Ishikawa (cell line): ENCODE results near the gene GABPB1.

Source experiments
- CREB1 ChIP-seq: IDR thresholded peaks from 2 replicates; pipeline ENCODE4 v1.6.1; 2012; ENCODE audit warnings: low read depth
- EGR1 ChIP-seq: IDR thresholded peaks from 2 replicates; pipeline ENCODE4 v1.6.1; 2012
- EP300 ChIP-seq: IDR thresholded peaks from 2 replicates; pipeline ENCODE4 v1.6.1; 2012; ENCODE audit warnings: borderline replicate concordance
- FOXM1 ChIP-seq: IDR thresholded peaks from 2 replicates; pipeline ENCODE4 v1.6.1; 2012; ENCODE audit warnings: low read depth, borderline replicate concordance
- NFIC ChIP-seq: IDR thresholded peaks from 2 replicates; pipeline ENCODE4 v1.6.1; 2012
- RAD21 ChIP-seq: IDR thresholded peaks from 2 replicates; pipeline ENCODE4 v1.6.1; 2012; ENCODE audit warnings: low read depth
- TAF1 ChIP-seq: IDR thresholded peaks from 2 replicates; pipeline ENCODE4 v1.6.1; 2012; ENCODE audit warnings: low read depth, mild to moderate bottlenecking
- TEAD4 ChIP-seq: IDR thresholded peaks from 2 replicates; pipeline ENCODE4 v1.6.1; 2012
- TF ChIP-seq, protein P1 (sequence below): IDR thresholded peaks from 2 replicates; pipeline ENCODE4 v1.6.1; 2012; ENCODE audit warnings: low read depth, mild to moderate bottlenecking
- TF ChIP-seq, protein P2 (sequence below): IDR thresholded peaks from 2 replicates; pipeline ENCODE4 v1.6.1; 2012

DNA sequence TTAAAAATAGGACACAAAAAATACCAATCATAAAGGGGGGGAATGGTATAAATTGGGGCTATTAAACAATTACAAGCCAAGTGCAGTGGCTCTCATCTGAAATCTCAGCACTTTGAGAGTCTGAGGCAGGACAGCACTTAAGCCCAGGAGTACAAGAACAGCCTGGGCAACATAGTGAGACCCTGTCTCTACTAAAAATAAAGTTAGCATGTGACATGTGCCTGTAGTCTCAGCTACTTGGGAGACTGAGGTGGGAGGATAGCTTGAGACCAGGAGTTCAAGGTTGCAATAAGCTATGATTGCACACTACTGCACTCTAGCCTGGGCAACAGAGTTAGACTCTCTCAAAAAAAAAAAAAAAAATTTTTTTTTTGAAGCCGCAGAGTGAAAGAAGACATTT, 23.8 kb upstream of the GABPB1 start:
- TF ChIP-seq, protein P1, sequence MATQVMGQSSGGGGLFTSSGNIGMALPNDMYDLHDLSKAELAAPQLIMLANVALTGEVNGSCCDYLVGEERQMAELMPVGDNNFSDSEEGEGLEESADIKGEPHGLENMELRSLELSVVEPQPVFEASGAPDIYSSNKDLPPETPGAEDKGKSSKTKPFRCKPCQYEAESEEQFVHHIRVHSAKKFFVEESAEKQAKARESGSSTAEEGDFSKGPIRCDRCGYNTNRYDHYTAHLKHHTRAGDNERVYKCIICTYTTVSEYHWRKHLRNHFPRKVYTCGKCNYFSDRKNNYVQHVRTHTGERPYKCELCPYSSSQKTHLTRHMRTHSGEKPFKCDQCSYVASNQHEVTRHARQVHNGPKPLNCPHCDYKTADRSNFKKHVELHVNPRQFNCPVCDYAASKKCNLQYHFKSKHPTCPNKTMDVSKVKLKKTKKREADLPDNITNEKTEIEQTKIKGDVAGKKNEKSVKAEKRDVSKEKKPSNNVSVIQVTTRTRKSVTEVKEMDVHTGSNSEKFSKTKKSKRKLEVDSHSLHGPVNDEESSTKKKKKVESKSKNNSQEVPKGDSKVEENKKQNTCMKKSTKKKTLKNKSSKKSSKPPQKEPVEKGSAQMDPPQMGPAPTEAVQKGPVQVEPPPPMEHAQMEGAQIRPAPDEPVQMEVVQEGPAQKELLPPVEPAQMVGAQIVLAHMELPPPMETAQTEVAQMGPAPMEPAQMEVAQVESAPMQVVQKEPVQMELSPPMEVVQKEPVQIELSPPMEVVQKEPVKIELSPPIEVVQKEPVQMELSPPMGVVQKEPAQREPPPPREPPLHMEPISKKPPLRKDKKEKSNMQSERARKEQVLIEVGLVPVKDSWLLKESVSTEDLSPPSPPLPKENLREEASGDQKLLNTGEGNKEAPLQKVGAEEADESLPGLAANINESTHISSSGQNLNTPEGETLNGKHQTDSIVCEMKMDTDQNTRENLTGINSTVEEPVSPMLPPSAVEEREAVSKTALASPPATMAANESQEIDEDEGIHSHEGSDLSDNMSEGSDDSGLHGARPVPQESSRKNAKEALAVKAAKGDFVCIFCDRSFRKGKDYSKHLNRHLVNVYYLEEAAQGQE: no peak
- TF ChIP-seq EP300: no peak
- no peak for TF ChIP-seq TAF1
- no peak for TF ChIP-seq EGR1
- no peak for TF ChIP-seq TEAD4
- no peak for TF ChIP-seq FOXM1
- TF ChIP-seq, protein P2, sequence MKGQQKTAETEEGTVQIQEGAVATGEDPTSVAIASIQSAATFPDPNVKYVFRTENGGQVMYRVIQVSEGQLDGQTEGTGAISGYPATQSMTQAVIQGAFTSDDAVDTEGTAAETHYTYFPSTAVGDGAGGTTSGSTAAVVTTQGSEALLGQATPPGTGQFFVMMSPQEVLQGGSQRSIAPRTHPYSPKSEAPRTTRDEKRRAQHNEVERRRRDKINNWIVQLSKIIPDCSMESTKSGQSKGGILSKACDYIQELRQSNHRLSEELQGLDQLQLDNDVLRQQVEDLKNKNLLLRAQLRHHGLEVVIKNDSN: no peak
- TF ChIP-seq CREB1: no peak
- no peak for TF ChIP-seq RAD21
- TF ChIP-seq NFIC: no peak
